GM10248 (cell line): ENCODE data around the gene TMEM25.
"Not testable (repeated sequence)": the region's sequence is repeated elsewhere in the genome, so short reads cannot be mapped to it uniquely, and the experiment has no call there.

Source experiments
- CTCF ChIA-PET: fragments of 300-600 bp; sonication (Branson Sonifier 250); formaldehyde crosslinking; extraction: SDS; loops from one replicate; lab custom pipeline; 2021; ENCODE audit warnings: antibody characterized with exemption; lab: Yijun Ruan, JAX
- POLR2A ChIA-PET: fragments of 350-650 bp; sonication (Branson Sonifier 250); formaldehyde crosslinking; extraction: SDS; loops from one replicate; lab custom pipeline; 2020; ENCODE audit warnings: antibody characterized with exemption; lab: Yijun Ruan, JAX
- DNase-seq: peaks from one replicate; pipeline ENCODE4 v3.0.0; 2012; ENCODE audit errors: extremely low spot score
- CTCF ChIP-seq: IDR thresholded peaks from 2 replicates; pipeline ENCODE4 v1.5.1; 2012; ENCODE audit warnings: mild to moderate bottlenecking, low read depth; ENCODE audit errors: extremely low read depth, missing control alignments, control extremely low read depth

The TMEM25 gene

GRCh38 chr11:118547132-118547531 lies 16.1 kb downstream of the TMEM25 start:
- POLR2A ChIA-PET: interaction anchor here (0.6 kb wide), 1 partner anchor 96 kb away, joined by 3 read pairs; no protein-coding TSS in a partner anchor
- DNase-seq: no peak
- no peak for TF ChIP-seq CTCF
- CTCF ChIA-PET: no interaction called here

DNA sequence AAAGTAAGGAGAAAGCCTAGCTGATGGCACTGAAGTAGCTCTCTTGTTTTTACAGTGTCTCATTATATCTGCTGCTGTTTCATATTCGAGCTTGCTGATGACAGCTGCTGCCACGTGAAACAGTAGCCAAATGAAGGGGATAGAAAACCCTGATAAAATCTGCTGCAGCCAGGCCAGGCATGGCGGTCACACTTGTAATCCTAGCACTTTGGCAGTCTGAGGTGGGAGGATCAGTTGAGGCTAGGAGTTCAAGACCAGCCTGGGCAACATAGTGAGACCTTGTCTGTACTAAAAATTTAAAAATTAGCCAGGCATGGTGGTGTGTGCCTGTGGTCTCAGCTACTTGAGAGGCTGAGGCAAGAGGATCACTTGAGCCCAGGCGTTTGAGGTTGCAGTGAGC lies 21.3 kb downstream of the TMEM25 start:
- CTCF ChIA-PET: interaction anchor here (1.6 kb wide), 1 partner anchor 57 kb away, joined by 3 read pairs; no protein-coding TSS in a partner anchor
- DNase-seq: no peak
- no peak for TF ChIP-seq CTCF
- POLR2A ChIA-PET: no interaction called here

GRCh38 chr11:118560806-118561205 lies 29.8 kb downstream of the TMEM25 start:
- TF ChIP-seq CTCF: no peak
- ChIA-PET POLR2A (no interaction called here), CTCF (no interaction called here)
- DNase-seq: no peak

- TF ChIP-seq CTCF: no peak
- no peak for DNase-seq
- ChIA-PET POLR2A (no interaction called here), CTCF (no interaction called here)
Observed at GRCh38 chr11:118565051-118565450, 34.1 kb downstream of the TMEM25 start.

- DNase-seq: no peak
- TF ChIP-seq CTCF: no peak
- POLR2A ChIA-PET: no interaction called here
- CTCF ChIA-PET: interaction anchor here (0.6 to 0.8 kb wide), 3 partner anchors 23 to 371 kb away, joined by 3 read pairs; no protein-coding TSS in a partner anchor
Observed at GRCh38 chr11:118569670-118570069, 38.7 kb downstream of the TMEM25 start.

DNA sequence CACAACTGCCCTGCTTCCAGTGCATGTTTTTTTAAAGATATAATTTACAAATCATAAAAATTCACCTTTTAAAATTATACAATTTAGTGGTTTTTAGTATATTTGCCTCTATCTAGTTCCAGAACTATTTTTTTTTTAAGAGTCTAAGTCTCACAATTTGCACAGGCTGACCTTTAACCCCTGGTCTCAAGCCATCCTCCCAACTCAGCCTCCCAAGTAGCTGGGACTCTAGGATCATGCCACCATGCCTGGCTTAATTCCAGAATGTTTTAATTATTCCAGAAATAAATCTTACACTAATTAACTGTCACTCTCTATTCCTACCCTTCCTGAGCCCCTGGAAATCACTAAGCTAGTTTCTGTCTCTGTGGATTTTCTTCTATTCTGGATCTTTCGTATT lies 39.8 kb downstream of the TMEM25 start:
- no peak for TF ChIP-seq CTCF
- POLR2A ChIA-PET: no interaction called here

DNA sequence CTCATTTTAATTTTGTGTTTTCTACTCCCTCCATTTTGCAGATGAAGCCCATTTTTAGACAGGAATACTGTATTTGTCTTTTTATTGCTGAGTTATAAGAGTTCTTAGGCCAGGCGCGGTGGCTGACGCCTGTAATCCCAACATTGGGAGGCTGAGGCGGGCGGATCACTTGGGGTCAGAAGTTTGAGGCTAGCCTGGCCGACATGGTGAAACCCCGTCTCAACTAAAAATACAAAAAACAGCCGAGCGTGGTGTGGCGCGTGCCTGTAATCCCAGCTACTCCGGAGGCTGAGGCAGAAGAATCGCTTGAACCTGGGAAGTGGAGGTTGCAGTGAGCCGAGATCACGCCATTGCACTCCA lies 40.7 kb downstream of the TMEM25 start:
- CTCF ChIA-PET, DNase-seq, POLR2A ChIA-PET: not testable (repeated sequence)

More for the DNA sequence above, 39.8 kb downstream of the TMEM25 start:
- DNase-seq: no peak
- CTCF ChIA-PET: no interaction called here
